ENCODE measurements around the gene PAQR3. TPM values are rescaled to one million over a fixed set of nuclear protein-coding genes. Genes with fewer than 3 reads are reported as not detected.

The PAQR3 gene
- total and polyA plus RNA-seq, 2 of the 8 experiments (the other 6 are each of a cell fraction or from before 2014, with no cell fraction given), result 28.9 to 35.2 TPM

DNA sequence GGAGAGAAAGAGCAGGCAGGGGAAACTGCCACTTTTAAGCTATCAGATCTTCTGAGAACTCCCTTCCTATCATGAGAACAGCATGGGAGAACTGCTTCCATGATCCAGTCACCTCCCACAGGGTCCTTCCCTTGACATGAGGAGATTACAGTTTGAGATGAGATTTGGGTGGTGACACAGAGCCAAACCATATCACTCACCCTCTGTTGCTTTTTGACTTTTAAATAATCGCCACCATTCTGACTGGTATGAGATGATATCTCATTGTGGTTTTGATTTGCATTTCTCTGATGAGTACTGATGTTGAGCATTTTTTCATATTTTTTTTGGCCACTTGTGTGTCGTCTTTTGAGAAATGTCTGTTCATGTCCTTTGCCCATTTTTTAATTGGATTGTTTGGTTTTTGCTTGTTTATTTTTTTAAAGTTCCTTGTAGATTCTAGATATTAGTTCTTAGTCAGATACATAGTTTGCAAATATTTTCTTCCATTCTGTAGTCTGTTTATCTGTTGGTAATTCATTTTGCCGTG is 6.5 kb upstream of the PAQR3 start:
- TF ChIP-seq, protein P1, sequence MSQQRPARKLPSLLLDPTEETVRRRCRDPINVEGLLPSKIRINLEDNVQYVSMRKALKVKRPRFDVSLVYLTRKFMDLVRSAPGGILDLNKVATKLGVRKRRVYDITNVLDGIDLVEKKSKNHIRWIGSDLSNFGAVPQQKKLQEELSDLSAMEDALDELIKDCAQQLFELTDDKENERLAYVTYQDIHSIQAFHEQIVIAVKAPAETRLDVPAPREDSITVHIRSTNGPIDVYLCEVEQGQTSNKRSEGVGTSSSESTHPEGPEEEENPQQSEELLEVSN (IDR thresholded peaks at IDR 0.05), result no peak
- TF ChIP-seq CREB1 (IDR thresholded peaks at IDR 0.05) (no peak), YY1 (IDR thresholded peaks at IDR 0.05; ENCODE audit: low read depth, low read length) (no peak), RNF2 (IDR thresholded peaks at IDR 0.05; ENCODE audit: borderline replicate concordance, low read depth, low read length, missing control alignments, poor library complexity, severe bottlenecking) (no peak), BCL11A (IDR thresholded peaks at IDR 0.05; ENCODE audit: low read depth in 2 of 2, low read length in 2 of 2) (no peak), JUND (IDR thresholded peaks at IDR 0.05; ENCODE audit: low read length) (no peak), EZH2 (IDR thresholded peaks at IDR 0.05; ENCODE audit: low read depth, low read length, severe bottlenecking) (no peak)
- no peak overlapping the region for H4K5ac ChIP-seq (ENCODE audit: insufficient read length, low read depth, low read length)
- no peak overlapping the region for H3K14ac ChIP-seq (ENCODE audit: insufficient read length)
- H3K9ac ChIP-seq (replicated peaks in 1 of 4; ENCODE audit: extremely low read depth in 1 of 4, low read depth in 3 of 4, low read length in 3 of 4), result no peak overlapping the region
- no peak overlapping the region for H2BK15ac ChIP-seq (ENCODE audit: low read length)
- no peak overlapping the region for H2BK12ac ChIP-seq (ENCODE audit: low read depth, low read length)
- no peak for FAIRE-seq
- H3K4me1 ChIP-seq (replicated peaks in 1 of 4; ENCODE audit: control insufficient read depth in 3 of 4, insufficient read depth in 4 of 4, low read length in 3 of 4), result no peaks in the 10 kb centered on the region
- CTCF ChIA-PET (ENCODE audit: partially characterized antibody), result no interaction called here
- no peak overlapping the region for H2BK20ac ChIP-seq (ENCODE audit: low read length)
- no peak overlapping the region for H2BK5ac ChIP-seq (ENCODE audit: low read depth, low read length)
- H3K23me2 ChIP-seq (ENCODE audit: low read depth, low read length), result no peaks in the 10 kb centered on the region
- peaks cover 0 to 2% of the 10 kb centered on the region in 2 experiments for H4K20me1 ChIP-seq (replicated peaks in 1 of 2; ENCODE audit: control insufficient read depth in 1 of 2, insufficient read depth in 2 of 2, low read length in 2 of 2)
- no peaks in the 10 kb centered on the region for H3K79me2 ChIP-seq (ENCODE audit: control insufficient read depth in 1 of 2, insufficient read depth in 2 of 2, low read length in 2 of 2)
- H4K8ac ChIP-seq (ENCODE audit: extremely low read depth, insufficient read depth, low read length), result no peak overlapping the region
- H4K91ac ChIP-seq (replicated peaks; ENCODE audit: insufficient read length, low read length), result no peak overlapping the region
- peaks cover 0 to 6% (median under 1%) of the 10 kb centered on the region in 4 experiments; a peak in 2 of 7 replicates for H3K27me3 ChIP-seq (replicated peaks in 1 of 4; ENCODE audit: control insufficient read depth in 3 of 4, extremely low read depth in 1 of 4, insufficient read depth in 3 of 4, low read length in 3 of 4)
- no peak overlapping the region for H3K4ac ChIP-seq (replicated peaks; ENCODE audit: insufficient read length, low read depth, low read length)
- no peak overlapping the region for H3K23ac ChIP-seq (ENCODE audit: insufficient read length)
- no peaks in the 10 kb centered on the region for H3K79me1 ChIP-seq (ENCODE audit: low read depth, low read length)
- no peak overlapping the region for H3K27ac ChIP-seq (ENCODE audit: low read depth, low read length)
- H2AK5ac ChIP-seq (ENCODE audit: low read depth, low read length), result no peak overlapping the region
- no peak overlapping the region for H2BK120ac ChIP-seq (replicated peaks; ENCODE audit: low read depth, low read length)
- POLR2A ChIA-PET (ENCODE audit: partially characterized antibody), result no interaction called here
- H3K4me3 ChIP-seq (ENCODE audit: extremely low read depth in 1 of 4, insufficient read depth in 2 of 4, low read depth in 3 of 4, low read length in 4 of 4), result no peak overlapping the region
- no peaks in the 10 kb centered on the region for H3K36me3 ChIP-seq (ENCODE audit: control insufficient read depth in 2 of 4, insufficient read depth in 4 of 4, low read length in 3 of 4)
- no peaks in the 10 kb centered on the region for H3K9me3 ChIP-seq (ENCODE audit: insufficient read depth in 2 of 2, low read depth in 1 of 2, low read length in 1 of 2)
- H2AFZ ChIP-seq (ENCODE audit: low read length), result no peak overlapping the region
- no peak overlapping the region for H3K56ac ChIP-seq (replicated peaks; ENCODE audit: insufficient read length, low read depth, low read length)
- H3K18ac ChIP-seq (ENCODE audit: extremely low read depth, low read length), result no peak overlapping the region
- H3K4me2 ChIP-seq (ENCODE audit: insufficient read depth in 1 of 2, low read depth in 2 of 2, low read length in 2 of 2), result no peak overlapping the region
- WGBS, 2 experiments (ENCODE audit: extremely low coverage in 1 of 2, insufficient coverage in 1 of 2, insufficient read length in 1 of 2, insufficient replicate concordance in 2 of 2, low coverage in 1 of 2, low lambda C conversion rate in 2 of 2, missing lambda C conversion rate in 1 of 2), result 82% methylated on average over 3 of the region's 3 CpGs; no CpG with 5 or more reads in 1 of the 2 experiments
- no peak for DNase-seq (ENCODE audit: low read depth in 1 of 2, low spot score in 2 of 2)

Data from H1 (cell line).